Measurements from ENCODE around the gene F5. TPM values are rescaled to one million over a fixed set of nuclear protein-coding genes. Genes with fewer than 3 reads are reported as not detected.
"Not testable (repeated sequence)": the region's sequence is repeated elsewhere in the genome, so short reads cannot be mapped to it uniquely, and the experiment has no call there.

F5 gene
- total and polyA plus RNA-seq, 4 donors, result 0.48 to 3.5 (median 1.2) TPM

DNA sequence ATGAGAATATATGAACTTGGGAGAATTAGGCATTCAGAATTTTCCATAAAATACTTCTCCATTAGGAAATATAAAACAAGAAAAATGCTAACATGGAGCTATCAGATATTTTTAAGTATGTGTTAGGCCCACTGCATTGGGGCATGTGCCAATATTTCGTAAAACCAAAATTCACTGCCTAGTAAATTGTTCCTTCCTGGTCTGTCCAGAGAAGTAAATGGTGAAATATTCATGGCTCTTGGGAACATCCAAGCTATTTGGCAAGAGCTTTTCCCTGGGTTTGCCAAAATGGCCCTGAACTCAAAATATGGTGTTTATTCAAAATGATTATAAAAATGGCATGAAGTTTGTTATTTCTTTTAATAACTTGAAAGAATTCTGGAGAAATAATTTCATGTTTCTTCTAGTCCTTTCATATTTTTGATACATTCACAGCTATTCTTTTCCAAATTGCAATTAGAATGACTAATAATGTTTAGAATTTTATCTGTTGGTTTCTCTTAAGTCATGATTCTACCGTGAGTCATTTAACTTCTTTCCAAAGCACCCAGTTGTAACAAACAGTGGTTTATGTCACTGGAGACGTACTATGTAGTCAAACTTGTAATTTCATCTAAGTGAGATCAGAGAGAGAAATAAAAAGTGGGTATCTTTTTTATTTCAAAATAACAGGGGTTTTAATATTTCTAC, 74.8 kb downstream of the F5 start:
- intact Hi-C loops (cut with DNase I), result no loop called here
- DNase-seq (no peak), ATAC-seq (ENCODE audit: low FRiP score) (peak; percentile 87)
- Histone ChIP-seq H3K27me3 (ENCODE audit: control insufficient read depth in 1 of 2, insufficient read depth in 2 of 2, low read length in 1 of 2) (no peaks in the 10 kb centered on the region), H3K36me3 (ENCODE audit: control insufficient read depth in 1 of 2, insufficient read depth in 2 of 2, low read length in 1 of 2) (no peaks in the 10 kb centered on the region), H3K4me1 (ENCODE audit: control insufficient read depth in 1 of 2, insufficient read depth in 2 of 2, low read length in 2 of 2) (no peaks in the 10 kb centered on the region), H3K27ac (ENCODE audit: low read depth in 1 of 2, low read length in 2 of 2) (peak overlapping the region in 1 of 2 donors; percentile 87), H3K9me3 (ENCODE audit: control insufficient read depth, low read length) (no peaks in the 10 kb centered on the region), H3K4me3 (ENCODE audit: low read length in 2 of 2) (no peak overlapping the region)
- WGBS, 2 donors, result 3 to 6% methylated on average over 3 of the region's 3 CpGs

- H3K36me3 ChIP-seq (ENCODE audit: control insufficient read depth in 1 of 2, insufficient read depth in 2 of 2, low read length in 1 of 2), result no peaks in the 10 kb centered on the region
- 89 to 91% methylated on average over 4 of the region's 4 CpGs for WGBS, 2 donors
Measured at GRCh38 chr1:169510060-169510459, 76.2 kb downstream of the F5 start.

DNA sequence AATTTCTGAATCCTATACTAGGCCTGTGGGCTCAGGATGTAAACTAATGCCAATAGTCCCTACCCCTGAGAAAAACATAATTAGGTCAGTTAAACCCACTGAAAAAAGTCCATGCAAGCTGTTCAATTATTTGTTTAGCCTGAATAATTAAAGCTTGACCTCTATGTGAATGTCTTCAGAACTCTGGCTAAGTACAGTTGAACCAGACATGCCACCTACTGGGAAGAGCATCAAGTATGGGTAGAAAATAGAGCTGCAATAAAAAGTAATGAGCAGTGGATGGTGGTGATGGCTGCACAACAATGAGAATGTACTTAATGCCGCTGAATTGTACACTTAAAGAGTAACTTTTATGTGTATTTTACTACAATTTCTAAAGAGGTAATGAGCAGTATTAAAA, 76.9 kb downstream of the F5 start:
- 97 to 99% methylated on average over 1 of the region's 1 CpG for WGBS, 2 donors
- ATAC-seq (ENCODE audit: low FRiP score), result no peak
- DNase-seq, result no peak
- no peaks in the 10 kb centered on the region for H3K9me3 ChIP-seq (ENCODE audit: control insufficient read depth, low read length)
- H3K27ac ChIP-seq (ENCODE audit: low read depth in 1 of 2, low read length in 2 of 2), result no peak overlapping the region
- H3K36me3 ChIP-seq (ENCODE audit: control insufficient read depth in 1 of 2, insufficient read depth in 2 of 2, low read length in 1 of 2), result no peaks in the 10 kb centered on the region
- no peaks in the 10 kb centered on the region for H3K27me3 ChIP-seq (ENCODE audit: control insufficient read depth in 1 of 2, insufficient read depth in 2 of 2, low read length in 1 of 2)
- intact Hi-C loops (cut with DNase I), result no loop called here
- no peaks in the 10 kb centered on the region for H3K4me1 ChIP-seq (ENCODE audit: control insufficient read depth in 1 of 2, insufficient read depth in 2 of 2, low read length in 2 of 2)
- H3K4me3 ChIP-seq (ENCODE audit: low read length in 2 of 2), result no peak overlapping the region

More at GRCh38 chr1:169510060-169510459, 76.2 kb downstream of the F5 start:
- Histone ChIP-seq H3K9me3 (ENCODE audit: control insufficient read depth, low read length) (no peaks in the 10 kb centered on the region), H3K27me3 (ENCODE audit: control insufficient read depth in 1 of 2, insufficient read depth in 2 of 2, low read length in 1 of 2) (no peaks in the 10 kb centered on the region), H3K4me3 (ENCODE audit: low read length in 2 of 2) (no peak overlapping the region), H3K4me1 (ENCODE audit: control insufficient read depth in 1 of 2, insufficient read depth in 2 of 2, low read length in 2 of 2) (no peaks in the 10 kb centered on the region), H3K27ac (ENCODE audit: low read depth in 1 of 2, low read length in 2 of 2) (peak overlapping the region in 1 of 2 donors; percentile 87)
- DNase-seq (no peak), ATAC-seq (ENCODE audit: low FRiP score) (no peak)
- intact Hi-C loops (cut with DNase I), result no loop called here

DNA sequence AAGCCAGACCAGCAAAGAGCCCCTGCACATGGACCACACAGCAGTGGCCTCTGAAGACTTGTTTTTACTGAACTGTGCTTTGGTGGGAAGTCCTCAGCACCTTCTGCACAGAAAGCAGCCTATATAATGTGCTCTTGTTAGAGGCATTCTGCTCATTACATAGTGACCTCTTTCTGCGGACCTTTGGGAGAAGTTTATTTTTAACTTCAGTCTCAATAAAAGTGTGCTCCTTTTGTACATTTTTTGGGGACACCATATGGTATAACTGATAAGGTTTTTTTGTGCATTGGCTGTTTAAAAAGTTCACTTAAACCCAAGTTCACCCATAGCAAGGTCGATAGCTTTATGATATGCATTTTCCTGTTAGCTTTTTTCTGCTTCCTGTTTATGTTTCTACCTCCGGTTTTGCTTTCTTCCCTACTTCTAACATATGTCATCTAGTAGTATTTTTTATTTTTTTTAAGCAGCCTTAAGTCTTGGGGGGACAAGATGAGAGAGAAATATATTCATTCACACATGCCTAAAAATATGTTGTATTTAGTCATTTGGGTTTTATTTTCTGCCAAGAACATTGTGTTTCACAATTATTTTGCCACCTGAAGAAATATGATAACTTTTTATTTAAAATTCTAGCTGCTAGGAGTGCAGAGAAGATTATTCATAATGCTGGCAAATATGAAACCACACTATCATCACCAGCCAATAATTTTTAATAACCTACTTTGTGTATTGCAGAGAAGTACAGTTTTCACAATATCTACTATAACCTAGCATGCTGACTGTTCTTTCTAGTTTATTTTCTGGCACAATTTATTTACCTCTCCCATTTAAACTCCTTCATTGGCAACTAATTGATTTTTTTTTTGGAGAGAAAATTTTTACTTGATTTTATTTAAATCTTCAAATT, 77.6 kb downstream of the F5 start:
- Histone ChIP-seq H3K4me1 (ENCODE audit: control insufficient read depth in 1 of 2, insufficient read depth in 2 of 2, low read length in 2 of 2) (no peaks in the 10 kb centered on the region), H3K4me3 (ENCODE audit: low read length in 2 of 2) (no peak overlapping the region), H3K36me3 (ENCODE audit: control insufficient read depth in 1 of 2, insufficient read depth in 2 of 2, low read length in 1 of 2) (no peaks in the 10 kb centered on the region), H3K27me3 (ENCODE audit: control insufficient read depth in 1 of 2, insufficient read depth in 2 of 2, low read length in 1 of 2) (no peaks in the 10 kb centered on the region), H3K27ac (ENCODE audit: low read depth in 1 of 2, low read length in 2 of 2) (no peak overlapping the region), H3K9me3 (ENCODE audit: control insufficient read depth, low read length) (no peaks in the 10 kb centered on the region)
- ATAC-seq (ENCODE audit: low FRiP score), result no peak
- intact Hi-C loops (cut with DNase I), result no loop called here
- DNase-seq, result no peak
- 35 to 36% methylated on average over 3 of the region's 3 CpGs for WGBS, 2 donors

DNA sequence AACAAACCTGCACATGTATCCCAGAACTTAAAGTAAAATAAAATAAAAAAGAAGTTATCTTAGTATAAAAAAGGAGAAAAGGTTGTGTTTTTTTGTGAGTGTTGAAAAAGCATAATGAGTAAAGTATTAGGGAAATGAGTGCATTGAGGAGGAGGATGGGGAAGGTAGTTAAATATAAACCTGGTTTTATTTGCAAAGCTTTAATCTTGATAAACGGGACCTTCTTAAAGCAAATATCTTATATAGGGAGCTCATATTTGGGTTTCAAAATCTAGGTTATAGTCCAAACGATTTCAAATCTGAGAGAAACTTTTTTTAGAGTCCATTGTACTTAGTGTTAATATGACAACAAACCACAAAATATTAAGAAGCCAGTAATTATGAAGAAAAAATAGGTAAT, 78.9 kb downstream of the F5 start:
- intact Hi-C loops (cut with DNase I), result no loop called here
- Histone ChIP-seq H3K27ac (ENCODE audit: low read depth in 1 of 2, low read length in 2 of 2) (no peak overlapping the region), H3K4me1 (ENCODE audit: control insufficient read depth in 1 of 2, insufficient read depth in 2 of 2, low read length in 2 of 2) (no peaks in the 10 kb centered on the region), H3K27me3 (ENCODE audit: control insufficient read depth in 1 of 2, insufficient read depth in 2 of 2, low read length in 1 of 2) (no peaks in the 10 kb centered on the region), H3K36me3 (ENCODE audit: control insufficient read depth in 1 of 2, insufficient read depth in 2 of 2, low read length in 1 of 2) (no peaks in the 10 kb centered on the region), H3K4me3 (ENCODE audit: low read length in 2 of 2) (no peak overlapping the region), H3K9me3 (ENCODE audit: control insufficient read depth, low read length) (no peaks in the 10 kb centered on the region)
- no peak for DNase-seq
- WGBS, 2 donors, result 68 to 74% methylated on average over 2 of the region's 2 CpGs
- no peak for ATAC-seq (ENCODE audit: low FRiP score)

- ATAC-seq (ENCODE audit: low FRiP score), result not testable (repeated sequence)
- WGBS, 2 donors, result 96 to 97% methylated on average over 2 of the region's 2 CpGs
Measured at GRCh38 chr1:169503601-169504000, 82.7 kb downstream of the F5 start.

DNA sequence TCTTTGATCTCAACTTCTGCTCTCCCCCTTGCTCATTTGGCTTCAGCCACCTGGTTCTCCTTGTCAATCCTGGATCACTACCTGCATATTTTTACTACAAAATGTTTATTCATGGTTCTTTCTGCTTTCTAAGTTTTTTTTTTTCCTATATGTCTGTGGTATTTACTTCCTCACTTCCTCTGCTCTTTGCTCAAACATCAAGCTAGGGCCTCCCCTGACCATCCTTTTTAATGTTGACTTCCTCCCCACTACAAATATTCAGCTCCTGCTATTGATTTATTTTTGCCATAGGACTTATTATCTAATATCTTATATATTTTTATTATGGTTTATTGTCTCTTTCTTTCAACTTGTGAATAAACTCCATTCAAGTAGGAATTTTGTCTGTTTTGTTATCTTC, 86.5 kb downstream of the F5 start:
- no peaks in the 10 kb centered on the region for H3K27me3 ChIP-seq (ENCODE audit: control insufficient read depth in 1 of 2, insufficient read depth in 2 of 2, low read length in 1 of 2)
- H3K9me3 ChIP-seq (ENCODE audit: control insufficient read depth, low read length), result no peaks in the 10 kb centered on the region
- H3K4me3 ChIP-seq (ENCODE audit: low read length in 2 of 2), result no peak overlapping the region
- no peaks in the 10 kb centered on the region for H3K36me3 ChIP-seq (ENCODE audit: control insufficient read depth in 1 of 2, insufficient read depth in 2 of 2, low read length in 1 of 2)
- no peaks in the 10 kb centered on the region for H3K4me1 ChIP-seq (ENCODE audit: control insufficient read depth in 1 of 2, insufficient read depth in 2 of 2, low read length in 2 of 2)
- DNase-seq (no peak), ATAC-seq (ENCODE audit: low FRiP score) (no peak)
- intact Hi-C loops (cut with DNase I), result no loop called here
- H3K27ac ChIP-seq (ENCODE audit: low read depth in 1 of 2, low read length in 2 of 2), result no peak overlapping the region

More at GRCh38 chr1:169503601-169504000, 82.7 kb downstream of the F5 start:
- H3K27ac ChIP-seq (ENCODE audit: low read depth in 1 of 2, low read length in 2 of 2); H3K4me3 ChIP-seq (ENCODE audit: low read length in 2 of 2); H3K4me1 ChIP-seq (ENCODE audit: control insufficient read depth in 1 of 2, insufficient read depth in 2 of 2, low read length in 2 of 2); intact Hi-C loops (cut with DNase I); H3K36me3 ChIP-seq (ENCODE audit: control insufficient read depth in 1 of 2, insufficient read depth in 2 of 2, low read length in 1 of 2); H3K9me3 ChIP-seq (ENCODE audit: control insufficient read depth, low read length); H3K27me3 ChIP-seq (ENCODE audit: control insufficient read depth in 1 of 2, insufficient read depth in 2 of 2, low read length in 1 of 2); DNase-seq: not testable (repeated sequence)

DNA sequence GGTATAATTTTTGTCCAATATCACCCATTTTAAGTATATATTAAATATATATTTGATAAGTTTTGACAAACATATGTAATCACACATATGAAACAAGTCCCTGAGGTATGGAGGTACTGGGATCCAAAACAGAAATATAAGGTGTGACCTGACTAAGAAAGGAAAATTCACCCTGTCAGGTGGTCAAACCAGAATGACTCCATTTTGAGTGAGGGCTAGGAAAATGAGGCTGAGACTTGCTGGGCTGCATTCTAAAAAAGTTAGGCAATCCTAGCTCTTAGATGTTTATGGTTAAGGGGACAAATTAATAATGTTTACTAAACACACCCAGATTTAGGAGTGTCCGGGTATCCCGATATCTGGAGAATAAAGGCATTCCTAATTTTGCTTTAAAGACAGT, 89.0 kb downstream of the F5 start:
- no peak for ATAC-seq (ENCODE audit: low FRiP score)
- H3K9me3 ChIP-seq (ENCODE audit: control insufficient read depth, low read length), result no peaks in the 10 kb centered on the region
- 95 to 98% methylated on average over 2 of the region's 2 CpGs for WGBS, 2 donors

DNA sequence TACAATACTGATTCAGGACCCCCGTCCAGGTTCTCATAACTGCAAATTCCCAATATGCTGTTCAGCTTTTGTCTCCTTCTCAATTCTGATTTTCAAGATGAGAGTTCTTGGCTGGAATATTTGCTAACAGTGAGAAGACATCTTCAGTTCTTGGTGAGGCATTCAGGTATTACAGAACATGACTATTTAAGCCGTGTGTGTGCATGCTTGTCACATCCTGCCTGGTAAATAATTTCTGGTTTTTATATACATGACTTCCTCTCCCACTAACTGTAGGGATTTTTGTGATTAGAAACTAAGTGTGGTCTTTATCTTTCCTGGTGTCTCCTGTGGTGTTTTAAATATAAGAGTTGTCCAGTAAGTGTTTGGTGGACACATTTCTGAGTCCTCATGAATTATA, 90.4 kb downstream of the F5 start:
- no peak overlapping the region for H3K27ac ChIP-seq (ENCODE audit: low read depth in 1 of 2, low read length in 2 of 2)
- H3K27me3 ChIP-seq (ENCODE audit: control insufficient read depth in 1 of 2, insufficient read depth in 2 of 2, low read length in 1 of 2), result no peaks in the 10 kb centered on the region
- H3K4me1 ChIP-seq (ENCODE audit: control insufficient read depth in 1 of 2, insufficient read depth in 2 of 2, low read length in 2 of 2), result no peaks in the 10 kb centered on the region
- 67 to 76% methylated on average over 2 of the region's 2 CpGs for WGBS, 2 donors
- intact Hi-C loops (cut with DNase I), result no loop called here
- ATAC-seq (ENCODE audit: low FRiP score) (no peak), DNase-seq (no peak)
- H3K36me3 ChIP-seq (ENCODE audit: control insufficient read depth in 1 of 2, insufficient read depth in 2 of 2, low read length in 1 of 2), result no peaks in the 10 kb centered on the region
- no peaks in the 10 kb centered on the region for H3K9me3 ChIP-seq (ENCODE audit: control insufficient read depth, low read length)
- H3K4me3 ChIP-seq (ENCODE audit: low read length in 2 of 2), result no peak overlapping the region

More for the DNA sequence above, 89.0 kb downstream of the F5 start:
- Histone ChIP-seq H3K36me3 (ENCODE audit: control insufficient read depth in 1 of 2, insufficient read depth in 2 of 2, low read length in 1 of 2) (no peaks in the 10 kb centered on the region), H3K4me3 (ENCODE audit: low read length in 2 of 2) (no peak overlapping the region), H3K27me3 (ENCODE audit: control insufficient read depth in 1 of 2, insufficient read depth in 2 of 2, low read length in 1 of 2) (no peaks in the 10 kb centered on the region), H3K4me1 (ENCODE audit: control insufficient read depth in 1 of 2, insufficient read depth in 2 of 2, low read length in 2 of 2) (no peaks in the 10 kb centered on the region), H3K27ac (ENCODE audit: low read depth in 1 of 2, low read length in 2 of 2) (no peak overlapping the region)
- no peak for DNase-seq
- intact Hi-C loops (cut with DNase I), result no loop called here
